K562 (cell line): ENCODE results near the gene SPATA24. TPM values are rescaled to one million over a fixed set of nuclear protein-coding genes. Genes with fewer than 3 reads are reported as not detected.

Experiments used
- ATAC-seq: fragments of 200-7000 bp; cut with Tn5 transposase; 3 replicates; pipeline ENCODE4 v1.9.1; 2020; ENCODE audit warnings: moderate library complexity
- BruUV-seq: library from RNA; stranded (reverse); fragments of 400-500 nt; replicated peaks from 2 replicates; lab custom pipeline; 2021; lab: Mats Ljungman, UMichigan
- CTCF ChIA-PET: fragments of 300-600 bp; formaldehyde crosslinking; extraction: SDS; loops from one replicate; lab custom pipeline; 2021; ENCODE audit warnings: low intra/inter-chr PET ratio; lab: Yijun Ruan, JAX
- POLR2A ChIA-PET: fragments of 300-600, 350-650 bp; sonication (Branson Sonifier 250); formaldehyde crosslinking; extraction: SDS; loops from one replicate; lab custom pipeline; 2021; ENCODE audit warnings: antibody characterized with exemption, inconsistent platforms; lab: Yijun Ruan, JAX
- DNase-seq, 4 experiments: peaks; one replicate each; pipeline versions ENCODE4 v3.0.0 to v3.0.0-alpha.2; 2011 to 2018; ENCODE audit warnings: low spot score in 3 of 4, mixed read lengths in 3 of 4; ENCODE audit errors: extremely low read depth in 1 of 4
- FAIRE-seq: peaks from 2 replicates; lab custom pipeline; 2011; peaks lifted over from hg19 to GRCh38; lab: Jason Lieb, UNC
- H2AFZ ChIP-seq: 2 replicates; pipeline ENCODE4 v1.6.0; 2011; ENCODE audit warnings: low read depth, low read length, control low read depth, inconsistent platforms
- H3K27ac ChIP-seq: fragments of 200-600 bp; 3 replicates; pipeline ENCODE4 v1.8.0; 2011; ENCODE audit warnings: low read depth, mild to moderate bottlenecking, control low read depth, inconsistent platforms, low read length, moderate library complexity, mixed read lengths; ENCODE audit errors: extremely low read depth
- H3K27me3 ChIP-seq, 2 experiments: fragments of 300-600 bp in 1 of 2; 2 replicates in 1 of 2; 3 replicates in 1 of 2; pipeline versions ENCODE4 v1.6.0 to v1.8.0; 2011; ENCODE audit warnings: inconsistent platforms in 2 of 2, low read length in 2 of 2, mild to moderate bottlenecking in 1 of 2, mixed read lengths in 1 of 2, moderate library complexity in 1 of 2; ENCODE audit not compliant: control insufficient read depth in 2 of 2, insufficient read depth in 2 of 2
- H3K36me3 ChIP-seq: fragments of 300-600 bp; 3 replicates; pipeline ENCODE4 v1.8.0; 2011; ENCODE audit warnings: mild to moderate bottlenecking, low read length, inconsistent platforms; ENCODE audit not compliant: control insufficient read depth, insufficient read depth
- H3K4me1 ChIP-seq, 2 experiments: fragments of 200-600 bp in 1 of 2; replicated peaks in 1 of 2; 2 replicates in 1 of 2; 3 replicates in 1 of 2; pipeline versions ENCODE4 v1.5.1 to v1.8.0; 2011; ENCODE audit warnings: inconsistent platforms in 2 of 2, low read length in 2 of 2, mild to moderate bottlenecking in 1 of 2, mixed read lengths in 1 of 2, moderate library complexity in 1 of 2; ENCODE audit not compliant: control insufficient read depth in 2 of 2, insufficient read depth in 2 of 2
- H3K4me2 ChIP-seq: 2 replicates; pipeline ENCODE4 v1.6.1; 2011; ENCODE audit warnings: low read length, control low read depth, inconsistent platforms, mixed read lengths; ENCODE audit not compliant: insufficient read depth
- H3K4me3 ChIP-seq: fragments of 200-600 bp; sonication (generic), shearing (Covaris generic); 2 replicates; pipeline ENCODE4 v1.5.1; 2016; ENCODE audit warnings: control low read depth, inconsistent platforms
- H3K79me2 ChIP-seq: fragments of 200-600 bp; 3 replicates; pipeline ENCODE4 v1.8.0; 2011; ENCODE audit warnings: low read length, inconsistent platforms; ENCODE audit not compliant: control insufficient read depth, insufficient read depth
- H3K9ac ChIP-seq, 2 experiments: 2 replicates each; pipeline versions ENCODE4 v1.6.0 to v1.6.1; 2011; ENCODE audit warnings: low read depth in 2 of 2, low read length in 2 of 2, control low read depth in 1 of 2, inconsistent platforms in 1 of 2, mild to moderate bottlenecking in 1 of 2, mixed read lengths in 1 of 2; ENCODE audit not compliant: insufficient read depth in 1 of 2
- H3K9me1 ChIP-seq: one replicate; pipeline ENCODE4 v1.6.0; 2011; ENCODE audit warnings: inconsistent platforms, mild to moderate bottlenecking, low read length, moderate library complexity; ENCODE audit not compliant: control insufficient read depth, insufficient read depth
- H3K9me3 ChIP-seq: replicated peaks from 2 replicates; pipeline ENCODE4 v1.5.1; 2011; ENCODE audit warnings: low read depth, low read length, inconsistent platforms; ENCODE audit not compliant: control insufficient read depth, insufficient read depth
- H4K20me1 ChIP-seq: replicated peaks from 2 replicates; pipeline ENCODE4 v1.6.1; 2011; ENCODE audit warnings: low read length, inconsistent platforms, mixed read lengths; ENCODE audit not compliant: control insufficient read depth, insufficient read depth
- ARHGAP35 ChIP-seq: fragments of 450-650 bp; IDR thresholded peaks from 2 replicates; pipeline ENCODE4 v1.6.1; 2018; ENCODE audit not compliant: partially characterized antibody
- EP300 ChIP-seq: IDR thresholded peaks from 2 replicates; pipeline ENCODE4 v1.6.1; 2012; ENCODE audit warnings: low read length, improper control_type of control experiment
- EP400 ChIP-seq: fragments of 450-650 bp; IDR thresholded peaks from 2 replicates; pipeline ENCODE4 v1.6.1; 2017; ENCODE audit warnings: antibody characterized with exemption, mild to moderate bottlenecking, moderate library complexity
- GABPA ChIP-seq: fragments of 200-800 bp; sonication (Bioruptor generic); conservative IDR thresholded peaks from 2 replicates; pipeline ENCODE4 v1.6.1; 2016; ENCODE audit warnings: low read depth, missing genetic modification characterization, missing compliant biosample characterization
- MCM5 ChIP-seq: fragments of 450-650 bp; IDR thresholded peaks from 2 replicates; pipeline ENCODE4 v1.6.1; 2016; ENCODE audit warnings: low read depth
- MEF2A ChIP-seq: IDR thresholded peaks from 2 replicates; pipeline ENCODE4 v1.6.1; 2011; ENCODE audit warnings: low read depth, mild to moderate bottlenecking, low read length, moderate library complexity; ENCODE audit not compliant: control insufficient read depth
- MEIS2 ChIP-seq: fragments of 450-650 bp; IDR thresholded peaks from 2 replicates; pipeline ENCODE4 v1.6.1; 2014; ENCODE audit warnings: mild to moderate bottlenecking; ENCODE audit not compliant: partially characterized antibody
- NFATC3 ChIP-seq: fragments of 450-650 bp; IDR thresholded peaks from 2 replicates; pipeline ENCODE4 v1.6.1; 2017; ENCODE audit warnings: mild to moderate bottlenecking
- NR2C1 ChIP-seq, 2 experiments: fragments of 450-650 bp; IDR thresholded peaks; 2 replicates each; pipeline ENCODE4 v1.6.1; 2017; ENCODE audit warnings: mild to moderate bottlenecking in 2 of 2, antibody characterized with exemption in 1 of 2, inconsistent platforms in 1 of 2, missing compliant biosample characterization in 1 of 2, missing genetic modification characterization in 1 of 2
- TGIF2 ChIP-seq: sonication (generic); formaldehyde crosslinking; IDR thresholded peaks from 2 replicates; pipeline ENCODE4 v1.8.1; 2022; ENCODE audit warnings: mild to moderate bottlenecking, missing genetic modification reagents, moderate library complexity
- ZFP30 ChIP-seq: fragments of 250-450 bp; sonication (Bioruptor Pico); IDR thresholded peaks from 2 replicates; pipeline ENCODE4 v1.8.0; 2022; ENCODE audit warnings: moderate library complexity, mild to moderate bottlenecking, inconsistent platforms, borderline replicate concordance
- ZNF586 ChIP-seq: fragments of 450-650 bp; formaldehyde crosslinking; conservative IDR thresholded peaks from 2 replicates; pipeline ENCODE4 v1.4.0; 2020; ENCODE audit warnings: mild to moderate bottlenecking, moderate library complexity
- ZNF655 ChIP-seq: fragments of 250-450 bp; sonication (Bioruptor Pico); IDR thresholded peaks from 2 replicates; pipeline ENCODE4 v1.5.0; 2021
- ZNF696 ChIP-seq: fragments of 250-450 bp; sonication (Bioruptor Pico); conservative IDR thresholded peaks from 2 replicates; pipeline ENCODE4 v1.4.0; 2020; ENCODE audit warnings: mild to moderate bottlenecking, moderate library complexity
- in situ Hi-C: fragments of 300-500 bp; cut with MboI; formaldehyde crosslinking; loops from 4 replicates; pipeline ENCODE4 v1.15.0; 2018; ENCODE audit warnings: inconsistent platforms, mixed read lengths
- intact Hi-C: fragments of 100-400 bp; cut with micrococcal nuclease; formaldehyde crosslinking; loops from 2 replicates; pipeline ENCODE4 v1.14.2; 2022
- polyA plus RNA-seq, 8 experiments: library from polyadenylated mRNA; depleted of rRNA in 4 of 8; stranded (reverse) in 5 of 8; unstranded in 3 of 8; fragments of >200 nt; fragmentation: Nextera tagmentation in 2 of 8; fragmentation: Illumina TruSeq in 1 of 8; extraction: Ambion mirVana in 2 of 8; extraction: Trizol in 1 of 8; gene quantifications; 2 replicates each; pipeline versions ENCODE4 v1.2.1 to v1.2.3, GENCODE V29; 2011 to 2014; ENCODE audit warnings: inconsistent platforms in 1 of 8, missing spikeins in 1 of 8
- total RNA-seq, 7 experiments: library from RNA; depleted of rRNA in 6 of 7; stranded (reverse); fragments of >200 nt in 6 of 7; fragmentation: Illumina TruSeq in 2 of 7; extraction: Trizol in 2 of 7; gene quantifications; 2 replicates each; pipeline versions ENCODE4 v1.2.1 to v1.2.3, GENCODE V29; 2011 to 2021; ENCODE audit warnings: low replicate concordance in 1 of 7
- TF ChIP-seq, protein P1 (sequence below): fragments of 250-450 bp; sonication (Bioruptor Pico); IDR thresholded peaks from 2 replicates; pipeline ENCODE4 v1.4.0; 2020; ENCODE audit warnings: mild to moderate bottlenecking, moderate library complexity

SPATA24 gene
- total and polyA plus RNA-seq, 9 of the 15 experiments (the other 6 are each of a cell fraction or from before 2014, with no cell fraction given), result 4.1 to 12.6 (median 8.0) TPM

- H3K4me1 ChIP-seq, result peaks cover 4 to 13% of the 10 kb centered on the region in 2 experiments
- in situ Hi-C loops, result loop anchor here (10.0 kb wide), 1 partner anchor 349 kb away; no protein-coding TSS in a partner anchor
- H3K4me2 ChIP-seq, result no peak overlapping the region; the same call in 1 of the 2 replicates
- no peaks in the 10 kb centered on the region for H3K36me3 ChIP-seq
- ATAC-seq, result no peak
- no peaks in the 10 kb centered on the region for H3K79me2 ChIP-seq
- H3K4me3 ChIP-seq, result no peak overlapping the region
- no peak overlapping the region for H2AFZ ChIP-seq
- no peak overlapping the region for H3K9ac ChIP-seq
- H4K20me1 ChIP-seq, result no peaks in the 10 kb centered on the region
- CTCF ChIA-PET, result no interaction called here
- POLR2A ChIA-PET, result interaction anchor here (0.6 to 1.9 kb wide), 4 partner anchors 10 to 23 kb away, joined by 3 to 6 read pairs (median 4); partner anchors contain the start of genes DNAJC18 and SPATA24
- H3K27me3 ChIP-seq, result no peaks in the 10 kb centered on the region
- H3K9me3 ChIP-seq, result no peaks in the 10 kb centered on the region
- no TSS peak for BruUV-seq
- H3K27ac ChIP-seq, result no peak overlapping the region
- no peaks in the 10 kb centered on the region for H3K9me1 ChIP-seq
- no peak for DNase-seq
- intact Hi-C loops, result loop anchor here (5.0 kb wide), 1 partner anchor 129 kb away; no protein-coding TSS in a partner anchor
- no peak for FAIRE-seq
- no peak for TF ChIP-seq ZFP30 (CRISPR knock-in tag)
- no peak for TF ChIP-seq MEF2A
- TF ChIP-seq ZNF586 (CRISPR knock-in tag), result no peak
- TF ChIP-seq NFATC3, result 0 out of 2 replicates have a peak, but pooled peaks have one; percentile 26
- no peak for TF ChIP-seq ZNF655 (CRISPR knock-in tag)
- TF ChIP-seq, protein P1, sequence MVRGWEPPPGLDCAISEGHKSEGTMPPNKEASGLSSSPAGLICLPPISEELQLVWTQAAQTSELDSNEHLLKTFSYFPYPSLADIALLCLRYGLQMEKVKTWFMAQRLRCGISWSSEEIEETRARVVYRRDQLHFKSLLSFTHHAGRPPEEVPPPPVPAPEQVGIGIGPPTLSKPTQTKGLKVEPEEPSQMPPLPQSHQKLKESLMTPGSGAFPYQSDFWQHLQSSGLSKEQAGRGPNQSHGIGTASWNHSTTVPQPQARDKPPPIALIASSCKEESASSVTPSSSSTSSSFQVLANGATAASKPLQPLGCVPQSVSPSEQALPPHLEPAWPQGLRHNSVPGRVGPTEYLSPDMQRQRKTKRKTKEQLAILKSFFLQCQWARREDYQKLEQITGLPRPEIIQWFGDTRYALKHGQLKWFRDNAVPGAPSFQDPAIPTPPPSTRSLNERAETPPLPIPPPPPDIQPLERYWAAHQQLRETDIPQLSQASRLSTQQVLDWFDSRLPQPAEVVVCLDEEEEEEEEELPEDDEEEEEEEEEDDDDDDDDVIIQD (CRISPR knock-in tag), result no peak
- TF ChIP-seq ARHGAP35, result no peak
- no peak for TF ChIP-seq NR2C1 (IDR thresholded peaks at IDR 0.05)
- 0 out of 2 replicates have a peak, but pooled peaks have one; percentile 14 for TF ChIP-seq NR2C1 (tag; IDR thresholded peaks at IDR 0.05)
- peak; percentile 26 for TF ChIP-seq MEIS2
- TF ChIP-seq ZNF696 (CRISPR knock-in tag), result no peak
- no peak for TF ChIP-seq MCM5
- TF ChIP-seq TGIF2 (CRISPR knock-in tag), result no peak
- TF ChIP-seq EP400, result no peak
- TF ChIP-seq GABPA (tag), result no peak
- 0 out of 2 replicates have a peak, but pooled peaks have one; percentile 39 for TF ChIP-seq EP300
Observed at GRCh38 chr5:139415869-139416268, 12.0 kb upstream of the SPATA24 start.
